ENCODE measurements around the gene ZCCHC13.
"Not testable (repeated sequence)": the region's sequence is repeated elsewhere in the genome, so short reads cannot be mapped to it uniquely, and the experiment has no call there.

ZCCHC13 gene

GRCh38 chrX:74318672-74319071 is 14.7 kb downstream of the ZCCHC13 start:
- no peak overlapping the region for H3K4me3 ChIP-seq (ENCODE audit: control insufficient read depth, low read depth, low read length)
- no peak for TF ChIP-seq CTCF (IDR thresholded peaks at IDR 0.05; ENCODE audit: control insufficient read depth, insufficient read depth, low read depth, low read length, missing control alignments)
- DNase-seq (ENCODE audit: low read depth), result no peak

DNA sequence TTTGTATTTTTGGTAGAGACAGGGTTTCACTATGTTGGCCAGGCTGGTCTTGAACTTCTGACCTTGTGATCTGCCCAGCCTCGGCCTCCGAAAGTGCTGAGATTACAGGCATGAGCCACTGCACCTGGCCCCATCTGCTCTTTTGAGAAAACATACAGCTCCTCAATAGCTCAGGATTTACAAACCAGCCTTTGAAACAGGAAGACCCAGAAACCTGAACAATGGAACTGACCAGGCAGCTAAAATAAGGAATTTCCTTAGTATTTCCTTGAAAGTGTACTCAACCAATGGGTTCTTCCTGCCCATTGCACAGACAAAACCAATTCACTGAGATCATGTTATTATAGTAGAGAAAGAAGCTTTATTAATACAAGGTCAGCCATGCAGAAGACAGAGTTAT is 15.3 kb downstream of the ZCCHC13 start:
- not testable (repeated sequence) for H3K4me3 ChIP-seq (ENCODE audit: control insufficient read depth, low read depth, low read length); DNase-seq (ENCODE audit: low read depth)

DNA sequence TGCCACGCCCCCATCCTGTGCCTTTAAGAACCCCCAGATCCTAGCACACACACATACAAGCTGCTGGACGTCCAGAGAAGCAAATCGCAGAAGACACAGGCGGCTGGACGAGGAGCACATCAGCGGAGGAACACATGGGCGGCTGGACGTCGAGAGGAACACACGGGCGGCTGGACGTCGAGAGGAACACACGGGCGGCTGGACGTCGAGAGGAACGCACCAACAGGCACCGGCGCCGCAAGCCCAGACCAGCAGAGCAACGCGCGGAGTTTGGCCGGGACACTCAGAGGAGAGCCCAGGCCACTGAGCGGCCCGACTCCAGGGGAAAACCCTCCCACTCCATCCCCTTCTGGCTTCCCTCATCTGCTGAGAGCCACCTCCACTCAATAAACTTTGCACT is 17.2 kb downstream of the ZCCHC13 start:
- TF ChIP-seq CTCF (IDR thresholded peaks at IDR 0.05; ENCODE audit: control insufficient read depth, insufficient read depth, low read depth, low read length, missing control alignments), result no peak
- no peak overlapping the region for H3K4me3 ChIP-seq (ENCODE audit: control insufficient read depth, low read depth, low read length)
- no peak for DNase-seq (ENCODE audit: low read depth)

GRCh38 chrX:74324131-74324530 is 20.2 kb downstream of the ZCCHC13 start:
- no peak for TF ChIP-seq CTCF (IDR thresholded peaks at IDR 0.05; ENCODE audit: control insufficient read depth, insufficient read depth, low read depth, low read length, missing control alignments)
- no peak for DNase-seq (ENCODE audit: low read depth)
- no peak overlapping the region for H3K4me3 ChIP-seq (ENCODE audit: control insufficient read depth, low read depth, low read length)

DNA sequence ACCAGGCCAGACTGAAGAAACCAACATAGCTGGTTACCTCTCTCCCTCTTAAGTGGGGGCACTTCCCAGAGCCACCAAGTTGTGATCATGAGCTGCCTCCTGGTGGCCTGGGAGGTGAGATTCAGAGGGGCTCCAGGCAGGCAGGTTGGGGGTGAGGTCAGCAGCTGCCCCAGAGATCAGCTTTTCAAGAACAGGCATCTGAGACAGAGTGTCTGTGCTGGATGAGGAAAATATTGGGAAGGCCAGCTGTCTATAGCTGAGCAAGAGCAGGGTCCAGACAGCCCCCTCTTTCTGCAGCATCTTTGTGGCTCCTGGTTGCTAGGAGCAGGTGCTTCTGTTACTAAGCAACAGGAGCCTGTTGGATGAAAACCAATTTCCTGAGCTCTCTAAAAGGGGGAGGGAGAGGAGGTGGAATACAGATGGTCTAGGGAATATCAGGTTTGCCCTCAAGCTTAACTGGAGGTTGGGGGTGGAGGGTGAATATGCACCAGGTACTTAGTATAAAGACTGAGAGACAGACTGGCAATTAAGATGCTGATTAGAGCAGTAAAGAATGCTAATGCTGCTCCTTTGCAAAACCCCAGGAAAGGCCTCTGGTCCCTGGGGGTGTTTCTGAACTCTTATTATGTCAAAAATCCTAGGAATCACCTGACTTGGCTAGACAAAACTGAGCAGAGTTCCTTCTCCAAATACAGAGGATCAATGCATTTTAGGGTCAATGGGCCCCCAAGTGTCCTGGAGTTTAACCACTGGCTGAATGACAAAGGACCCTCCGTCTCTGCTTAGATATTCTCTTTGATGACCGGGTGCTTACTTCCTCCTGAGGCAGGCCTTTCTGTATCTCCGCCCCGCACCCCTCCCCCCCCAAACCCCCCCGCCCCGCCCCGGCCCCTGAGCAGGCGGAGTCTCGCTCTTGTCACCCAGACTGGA is 21.4 kb downstream of the ZCCHC13 start:
- no peak overlapping the region for H3K4me3 ChIP-seq (ENCODE audit: control insufficient read depth, low read depth, low read length)
- DNase-seq (ENCODE audit: low read depth), result no peak
- no peak for TF ChIP-seq CTCF (IDR thresholded peaks at IDR 0.05; ENCODE audit: control insufficient read depth, insufficient read depth, low read depth, low read length, missing control alignments)

DNA sequence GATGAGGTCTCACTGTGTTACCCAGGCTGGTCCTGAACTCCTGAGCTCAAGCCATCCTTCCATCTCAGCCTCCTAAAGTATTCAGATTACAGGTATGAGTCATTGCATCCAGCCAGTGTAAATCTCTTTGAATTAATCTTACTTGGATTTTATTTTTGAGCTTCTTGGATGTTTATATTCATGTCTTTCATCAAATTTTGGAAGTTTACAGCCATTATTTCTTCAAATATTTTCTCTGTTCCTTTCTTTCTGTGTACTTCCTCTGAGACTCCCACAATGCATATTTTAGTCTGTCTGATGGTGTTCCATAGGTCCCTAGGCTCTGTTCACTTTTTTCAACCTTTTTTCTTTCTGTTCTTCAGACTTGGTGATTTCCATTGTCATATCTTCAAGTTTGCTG is 34.9 kb downstream of the ZCCHC13 start:
- no peak overlapping the region for H3K4me3 ChIP-seq (ENCODE audit: control insufficient read depth, low read depth, low read length)
- TF ChIP-seq CTCF (IDR thresholded peaks at IDR 0.05; ENCODE audit: control insufficient read depth, insufficient read depth, low read depth, low read length, missing control alignments), result no peak
- DNase-seq (ENCODE audit: low read depth), result no peak

DNA sequence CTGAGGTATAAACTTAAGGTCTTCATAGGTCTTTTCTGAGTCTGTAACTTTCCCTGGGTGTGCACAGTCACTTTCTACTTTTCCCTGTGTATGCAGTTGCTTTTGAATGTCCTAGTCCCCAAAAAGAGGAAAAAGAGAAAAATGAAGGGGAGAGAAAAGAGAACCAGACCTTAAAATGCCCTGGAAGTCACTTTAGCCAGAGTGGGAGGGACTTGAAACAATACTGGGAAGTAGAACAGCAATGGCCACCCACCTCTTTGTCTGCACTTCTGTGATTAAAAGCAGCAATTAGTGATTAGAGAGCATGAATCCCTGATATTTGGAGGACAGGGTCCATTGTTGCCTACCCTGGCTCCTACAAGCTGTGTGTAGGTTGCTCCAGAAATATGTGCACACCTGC is 36.1 kb downstream of the ZCCHC13 start:
- H3K4me3 ChIP-seq (ENCODE audit: control insufficient read depth, low read depth, low read length), result no peak overlapping the region
- no peak for DNase-seq (ENCODE audit: low read depth)
- TF ChIP-seq CTCF (IDR thresholded peaks at IDR 0.05; ENCODE audit: control insufficient read depth, insufficient read depth, low read depth, low read length, missing control alignments), result no peak

DNA sequence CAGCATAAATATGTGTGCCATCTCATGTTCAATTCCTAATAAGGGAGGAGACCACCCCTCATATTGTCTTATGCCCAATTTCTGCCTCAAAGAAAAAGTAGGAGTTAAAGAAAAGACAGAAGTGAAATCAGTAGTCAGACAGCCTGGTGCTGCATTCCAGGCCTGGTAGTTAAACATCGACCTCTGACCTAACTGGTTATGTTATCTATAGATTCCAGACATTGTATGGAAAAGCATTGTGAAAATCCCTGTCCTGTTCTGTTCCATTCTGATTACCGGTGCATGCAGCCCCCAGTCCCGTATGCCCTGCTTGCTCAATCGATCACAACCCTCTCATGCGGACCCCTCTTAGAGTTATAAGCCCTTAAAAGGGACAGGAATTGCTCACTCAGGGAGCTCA is 38.2 kb downstream of the ZCCHC13 start:
- H3K4me3 ChIP-seq (ENCODE audit: control insufficient read depth, low read depth, low read length); DNase-seq (ENCODE audit: low read depth): not testable (repeated sequence)
